Tibial nerve (tissue), 4 donors: ENCODE results near the gene SCAPER. TPM values are rescaled to one million over a fixed set of nuclear protein-coding genes. Genes with fewer than 3 reads are reported as not detected.

Experiments
- DNase-seq, 2 donors: peaks; one replicate each; pipeline ENCODE4 v3.0.0-alpha.2; 2019; ENCODE audit warnings: low spot score in 2 of 2
- H3K27ac ChIP-seq, 4 donors: fragments of 200-600 bp; sonication (generic) in 3 of 4; one replicate each; pipeline ENCODE4 v1.5.1; 2017 to 2019; ENCODE audit warnings: mild to moderate bottlenecking in 1 of 4
- H3K27me3 ChIP-seq, 2 donors: fragments of 200-600 bp; sonication (generic) in 1 of 2; one replicate each; pipeline versions ENCODE4 v1.5.1 to v1.6.0; 2017 to 2019
- H3K36me3 ChIP-seq, 3 donors: fragments of 200-600 bp; sonication (generic); one replicate each; pipeline ENCODE4 v1.5.1; 2018 to 2019
- H3K4me1 ChIP-seq, 4 donors: fragments of 200-600 bp; sonication (generic) in 3 of 4; one replicate each; pipeline ENCODE4 v1.5.1; 2017 to 2019
- H3K4me3 ChIP-seq, 4 donors: fragments of 200-600 bp; sonication (generic) in 3 of 4; one replicate each; pipeline ENCODE4 v1.5.1; 2017 to 2019; ENCODE audit warnings: mild to moderate bottlenecking in 1 of 4, moderate library complexity in 1 of 4
- H3K9me3 ChIP-seq, 4 donors: fragments of 200-600 bp; sonication (generic) in 3 of 4; one replicate each; pipeline ENCODE4 v1.5.1; 2017 to 2019
- EP300 ChIP-seq, 2 donors: sonication (generic); formaldehyde crosslinking; IDR thresholded peaks; one replicate each; pipeline ENCODE4 v1.6.1; 2017; ENCODE audit warnings: antibody characterized with exemption in 2 of 2, mild to moderate bottlenecking in 1 of 2
- POLR2A ChIP-seq, 2 donors: fragments of 450-650 bp; IDR thresholded peaks; one replicate each; pipeline ENCODE4 v1.6.1; 2017; ENCODE audit warnings: antibody characterized with exemption in 2 of 2, mild to moderate bottlenecking in 2 of 2, moderate library complexity in 2 of 2
- WGBS, 2 donors: methylation state at CpG; one replicate each; pipeline ENCODE4 v1.1.5; 2018; 5-methylcytosine and 5-hydroxymethylcytosine counted together
- total RNA-seq, 4 donors: library from RNA; depleted of rRNA; stranded (reverse); fragments of >200 nt; gene quantifications; one replicate each; pipeline ENCODE4 v1.1.0, GENCODE V29; 2016
- TF ChIP-seq, protein P1 (sequence below), 5 experiments: fragments of 200-600 bp in 3 of 5; fragments of 450-650 bp in 2 of 5; sonication (generic) in 3 of 5; IDR thresholded peaks; one replicate each; pipeline ENCODE4 v1.5.1; 2016 to 2019; ENCODE audit warnings: antibody characterized with exemption in 5 of 5, mild to moderate bottlenecking in 3 of 5, moderate library complexity in 2 of 5

The SCAPER gene
- total RNA-seq, 4 donors from 2014 or later, result 25.5 to 45.3 (median 37.3) TPM

DNA sequence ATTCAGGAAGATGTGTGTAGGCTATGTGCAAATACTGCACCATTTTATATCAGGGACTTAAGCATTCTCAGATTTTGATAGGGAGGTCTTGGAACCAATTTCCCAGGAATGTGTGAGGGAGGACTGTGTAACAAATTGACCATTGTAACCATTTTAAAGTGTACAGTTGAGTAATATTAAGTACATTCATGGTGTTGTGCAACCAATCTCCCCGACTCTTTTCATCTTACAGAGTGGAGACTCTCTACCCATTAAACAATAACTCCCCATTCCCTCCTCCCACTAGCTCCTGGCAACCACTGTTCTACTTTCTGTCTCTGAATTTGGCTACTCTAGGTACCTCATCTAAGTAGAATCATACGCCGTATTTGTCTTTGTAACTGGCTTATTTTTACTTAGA lies 31.5 kb upstream of the SCAPER start:
- 77 to 79% methylated on average over 3 of the region's 3 CpGs for WGBS, 2 donors
- TF ChIP-seq POLR2A (IDR thresholded peaks at IDR 0.05) (no peak), EP300 (IDR thresholded peaks at IDR 0.05) (no peak)
- TF ChIP-seq, protein P1, sequence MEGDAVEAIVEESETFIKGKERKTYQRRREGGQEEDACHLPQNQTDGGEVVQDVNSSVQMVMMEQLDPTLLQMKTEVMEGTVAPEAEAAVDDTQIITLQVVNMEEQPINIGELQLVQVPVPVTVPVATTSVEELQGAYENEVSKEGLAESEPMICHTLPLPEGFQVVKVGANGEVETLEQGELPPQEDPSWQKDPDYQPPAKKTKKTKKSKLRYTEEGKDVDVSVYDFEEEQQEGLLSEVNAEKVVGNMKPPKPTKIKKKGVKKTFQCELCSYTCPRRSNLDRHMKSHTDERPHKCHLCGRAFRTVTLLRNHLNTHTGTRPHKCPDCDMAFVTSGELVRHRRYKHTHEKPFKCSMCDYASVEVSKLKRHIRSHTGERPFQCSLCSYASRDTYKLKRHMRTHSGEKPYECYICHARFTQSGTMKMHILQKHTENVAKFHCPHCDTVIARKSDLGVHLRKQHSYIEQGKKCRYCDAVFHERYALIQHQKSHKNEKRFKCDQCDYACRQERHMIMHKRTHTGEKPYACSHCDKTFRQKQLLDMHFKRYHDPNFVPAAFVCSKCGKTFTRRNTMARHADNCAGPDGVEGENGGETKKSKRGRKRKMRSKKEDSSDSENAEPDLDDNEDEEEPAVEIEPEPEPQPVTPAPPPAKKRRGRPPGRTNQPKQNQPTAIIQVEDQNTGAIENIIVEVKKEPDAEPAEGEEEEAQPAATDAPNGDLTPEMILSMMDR (IDR thresholded peaks at IDR 0.05), result no peak

DNA sequence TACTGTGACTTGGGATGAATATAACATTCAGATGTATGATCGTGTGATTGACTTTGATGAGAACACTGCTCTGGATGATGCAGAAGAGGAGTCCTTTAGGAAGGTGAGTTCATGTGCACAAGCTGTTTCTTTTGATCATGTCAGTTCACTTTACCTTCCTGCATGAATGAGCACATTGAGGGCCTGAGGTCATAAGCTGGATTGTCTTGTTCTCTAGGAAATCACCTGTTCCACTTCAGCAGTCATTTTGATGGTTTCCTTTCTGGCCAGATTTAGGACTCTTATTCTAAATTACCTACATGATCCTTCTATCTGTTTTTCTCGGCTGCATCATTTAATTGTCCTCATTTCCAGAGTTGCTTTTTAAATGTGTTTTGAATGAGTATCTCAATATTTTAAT lies 30.5 kb upstream of the SCAPER start:
- Histone ChIP-seq H3K4me1 (peaks cover 0 to 37% (median 10%) of the 10 kb centered on the region in 4 donors), H3K27me3 (no peaks in the 10 kb centered on the region), H3K27ac (no peak overlapping the region), H3K36me3 (peaks cover 0 to 37% (median 0%) of the 10 kb centered on the region in 3 donors), H3K4me3 (no peak overlapping the region), H3K9me3 (no peaks in the 10 kb centered on the region)
- 87 to 88% methylated on average over 2 of the region's 2 CpGs for WGBS, 2 donors
- TF ChIP-seq, protein P1 (IDR thresholded peaks at IDR 0.05), result no peak
- TF ChIP-seq POLR2A (IDR thresholded peaks at IDR 0.05) (no peak), EP300 (IDR thresholded peaks at IDR 0.05) (no peak)
- no peak for DNase-seq

More for the DNA sequence above, 31.5 kb upstream of the SCAPER start:
- Histone ChIP-seq H3K36me3 (peaks cover 0 to 37% (median 0%) of the 10 kb centered on the region in 3 donors), H3K9me3 (no peaks in the 10 kb centered on the region), H3K4me1 (peaks cover 0 to 40% (median 10%) of the 10 kb centered on the region in 4 donors), H3K4me3 (no peak overlapping the region), H3K27ac (peak overlapping the region in 1 of 4 donors; percentile 41), H3K27me3 (no peaks in the 10 kb centered on the region)
- DNase-seq, result no peak

DNA sequence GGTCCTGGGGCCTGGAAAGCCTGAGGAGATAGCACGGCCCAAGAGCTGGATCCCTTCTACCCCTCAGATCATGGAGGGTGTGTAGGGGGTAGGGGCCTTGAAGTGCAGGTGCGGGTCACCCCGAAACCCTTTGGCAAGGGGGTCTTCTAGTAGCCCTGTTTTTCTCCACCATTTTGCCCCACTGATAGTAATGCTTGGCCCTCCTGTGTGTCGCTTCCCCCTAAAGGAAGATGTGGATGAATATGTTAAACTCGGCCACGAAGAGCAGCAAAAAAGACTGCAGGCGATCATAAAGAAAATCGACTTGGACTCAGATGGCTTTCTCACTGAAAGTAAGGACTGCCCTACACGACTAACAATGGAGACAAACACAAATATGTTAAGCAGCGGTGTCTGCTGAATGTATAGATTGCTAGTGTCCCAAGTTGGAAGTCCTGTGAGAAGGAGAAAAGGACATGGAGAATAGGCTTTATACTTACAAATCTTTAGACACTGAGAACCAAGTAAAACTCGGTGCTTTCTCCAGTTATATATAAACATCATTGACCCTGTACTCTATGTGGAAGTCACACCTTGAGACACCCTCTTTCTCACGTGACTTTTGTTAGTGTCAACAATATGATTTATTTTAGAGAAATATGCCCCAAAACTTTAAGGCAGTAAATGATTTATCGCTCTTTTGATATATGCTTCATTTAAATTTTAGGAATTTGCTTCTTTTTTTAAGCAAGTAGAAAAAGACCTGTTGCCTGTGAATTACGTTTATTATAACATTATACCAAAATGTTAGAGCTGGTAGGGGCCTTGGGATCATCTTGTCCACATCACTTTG lies 27.2 kb upstream of the SCAPER start:
- peak overlapping the region; percentile 51 to 95 (median 88) for H3K27ac ChIP-seq
- 18 to 20% methylated on average over 13 to 14 of the region's 14 CpGs for WGBS, 2 donors
- H3K9me3 ChIP-seq, result no peaks in the 10 kb centered on the region
- peak overlapping the region; percentile 49 to 94 (median 68) for H3K4me3 ChIP-seq
- TF ChIP-seq EP300 (IDR thresholded peaks at IDR 0.05), result no peak
- TF ChIP-seq POLR2A (IDR thresholded peaks at IDR 0.05), result no peak
- TF ChIP-seq, protein P1 (IDR thresholded peaks at IDR 0.05), result no peak
- no peak for DNase-seq
- peaks cover 0 to 42% (median 10%) of the 10 kb centered on the region in 4 donors for H3K4me1 ChIP-seq
- peaks cover 0 to 26% (median 0%) of the 10 kb centered on the region in 3 donors for H3K36me3 ChIP-seq
- H3K27me3 ChIP-seq, result no peaks in the 10 kb centered on the region

DNA sequence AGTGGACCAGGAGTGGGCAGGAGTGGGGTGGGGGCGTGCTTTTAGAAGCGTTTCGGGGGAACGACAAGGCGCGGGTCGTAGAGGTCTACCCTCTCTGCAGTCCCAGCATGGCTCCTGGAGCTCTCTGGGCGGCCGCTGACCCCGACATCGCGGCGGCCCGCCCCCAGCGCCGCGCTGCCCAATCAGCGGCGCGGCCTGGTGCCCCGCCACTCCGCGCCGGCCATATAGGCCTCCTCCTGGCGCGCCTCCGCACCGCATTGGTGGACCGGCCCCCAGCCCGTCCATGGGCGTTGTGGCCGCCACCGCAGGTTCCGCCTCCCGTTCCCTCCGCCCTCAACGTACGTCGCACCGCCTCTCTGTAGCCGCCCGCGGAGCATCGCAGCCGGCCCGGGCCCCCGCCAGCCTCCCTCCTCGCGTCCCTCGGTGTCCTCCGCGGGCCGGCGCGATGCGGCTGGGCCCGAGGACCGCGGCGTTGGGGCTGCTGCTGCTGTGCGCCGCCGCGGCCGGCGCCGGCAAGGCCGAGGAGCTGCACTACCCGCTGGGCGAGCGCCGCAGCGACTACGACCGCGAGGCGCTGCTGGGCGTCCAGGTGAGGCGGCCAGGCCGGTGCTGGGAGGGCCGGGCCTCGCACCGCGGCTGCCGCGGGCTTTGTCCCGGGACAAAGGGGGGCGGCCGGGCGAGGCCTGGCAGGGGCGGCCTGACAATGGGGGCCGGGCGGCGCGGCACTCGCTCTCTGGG lies 26.4 kb upstream of the SCAPER start, which contains the start of gene RCN2:
Gene RCN2, plus strand, starts transcription at position 353 of the 738 bp plus-strand sequence. Its CDS starts 93 bp downstream, at position 446.
- 1 to 2% methylated on average over 25 to 45 of the region's 96 CpGs for WGBS, 2 donors
- Histone ChIP-seq H3K27me3 (no peaks in the 10 kb centered on the region), H3K36me3 (peaks cover 0 to 21% (median 0%) of the 10 kb centered on the region in 3 donors), H3K4me3 (peak within 1 kb of the TSS; percentile 58 to 94 (median 68)), H3K9me3 (no peaks in the 10 kb centered on the region), H3K4me1 (peaks cover 0 to 42% (median 10%) of the 10 kb centered on the region in 4 donors), H3K27ac (peak within 1 kb of the TSS; percentile 51 to 95 (median 92))
- TF ChIP-seq, protein P1 (IDR thresholded peaks at IDR 0.05), result peak in 2 of 5 experiments; percentile 36 to 55
- TF ChIP-seq EP300 (IDR thresholded peaks at IDR 0.05) (peak in 1 of 2 donors; percentile 87), POLR2A (IDR thresholded peaks at IDR 0.05) (peak; percentile 81 to 95)
- DNase-seq, result peak; percentile 86 to 87
